Duodenal mucosa (tissue), 2 donors: Measurements from ENCODE around the gene TAX1BP1.

Source experiments
- H3K27ac ChIP-seq: one replicate; pipeline ENCODE4 v1.7.0; 2013; ENCODE audit warnings: low read depth, low read length
- H3K27me3 ChIP-seq, 2 donors: one replicate each; pipeline ENCODE4 v1.7.0; 2013; ENCODE audit warnings: low read length in 2 of 2, control low read depth in 1 of 2; ENCODE audit not compliant: insufficient read depth in 2 of 2, control insufficient read depth in 1 of 2
- H3K36me3 ChIP-seq, 2 donors: one replicate each; pipeline ENCODE4 v1.7.0; 2013; ENCODE audit warnings: low read length in 2 of 2, control low read depth in 1 of 2; ENCODE audit not compliant: insufficient read depth in 2 of 2, control insufficient read depth in 1 of 2
- H3K4me1 ChIP-seq, 2 donors: one replicate each; pipeline ENCODE4 v1.7.0; 2013; ENCODE audit warnings: low read length in 2 of 2, control low read depth in 1 of 2; ENCODE audit not compliant: insufficient read depth in 2 of 2, control insufficient read depth in 1 of 2
- H3K4me3 ChIP-seq, 2 donors: one replicate each; pipeline ENCODE4 v1.7.0; 2013; ENCODE audit warnings: low read length in 2 of 2, low read depth in 1 of 2
- H3K9ac ChIP-seq, 2 donors: one replicate each; pipeline ENCODE4 v1.7.0; 2013; ENCODE audit warnings: low read length in 2 of 2, low read depth in 1 of 2
- H3K9me3 ChIP-seq, 2 donors: one replicate each; pipeline ENCODE4 v1.7.0; 2013; ENCODE audit warnings: low read length in 2 of 2, control low read depth in 1 of 2; ENCODE audit not compliant: control insufficient read depth in 1 of 2

TAX1BP1 gene

GRCh38 chr7:27708485-27708884 is 31.5 kb upstream of the TAX1BP1 start:
- H3K9me3 ChIP-seq, result no peaks in the 10 kb centered on the region
- no peaks in the 10 kb centered on the region for H3K27me3 ChIP-seq
- no peak overlapping the region for H3K9ac ChIP-seq
- no peak overlapping the region for H3K4me3 ChIP-seq
- H3K36me3 ChIP-seq, result no peaks in the 10 kb centered on the region
- no peak overlapping the region for H3K27ac ChIP-seq
- no peaks in the 10 kb centered on the region for H3K4me1 ChIP-seq

- peaks cover 6 to 7% of the 10 kb centered on the region in 2 donors for H3K4me1 ChIP-seq
- no peak overlapping the region for H3K27ac ChIP-seq
- H3K36me3 ChIP-seq, result no peaks in the 10 kb centered on the region
- H3K9me3 ChIP-seq, result no peaks in the 10 kb centered on the region
- no peaks in the 10 kb centered on the region for H3K27me3 ChIP-seq
- no peak overlapping the region for H3K9ac ChIP-seq
- H3K4me3 ChIP-seq, result no peak overlapping the region
Observed at GRCh38 chr7:27709137-27710075, 30.6 kb upstream of the TAX1BP1 start.

DNA sequence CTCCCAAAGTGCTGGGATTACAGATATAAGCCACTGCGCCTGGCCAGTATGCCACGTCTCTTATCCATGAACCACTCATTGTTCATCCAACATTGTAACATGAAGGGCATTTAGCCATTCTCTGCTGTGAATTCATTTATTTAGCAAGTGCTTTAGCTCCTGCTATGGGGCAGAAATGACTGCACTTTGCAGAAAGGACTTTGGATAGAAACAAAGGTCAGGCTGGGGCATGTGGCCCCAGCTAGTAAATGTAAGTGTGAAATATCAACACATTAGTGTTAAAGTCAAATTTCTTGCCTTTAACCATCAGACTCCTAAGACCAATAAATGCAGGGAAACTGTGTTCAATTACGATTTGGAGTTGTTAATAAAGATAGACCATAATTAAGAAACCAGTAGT is 27.7 kb upstream of the TAX1BP1 start:
- H3K27ac ChIP-seq, result no peak overlapping the region

DNA sequence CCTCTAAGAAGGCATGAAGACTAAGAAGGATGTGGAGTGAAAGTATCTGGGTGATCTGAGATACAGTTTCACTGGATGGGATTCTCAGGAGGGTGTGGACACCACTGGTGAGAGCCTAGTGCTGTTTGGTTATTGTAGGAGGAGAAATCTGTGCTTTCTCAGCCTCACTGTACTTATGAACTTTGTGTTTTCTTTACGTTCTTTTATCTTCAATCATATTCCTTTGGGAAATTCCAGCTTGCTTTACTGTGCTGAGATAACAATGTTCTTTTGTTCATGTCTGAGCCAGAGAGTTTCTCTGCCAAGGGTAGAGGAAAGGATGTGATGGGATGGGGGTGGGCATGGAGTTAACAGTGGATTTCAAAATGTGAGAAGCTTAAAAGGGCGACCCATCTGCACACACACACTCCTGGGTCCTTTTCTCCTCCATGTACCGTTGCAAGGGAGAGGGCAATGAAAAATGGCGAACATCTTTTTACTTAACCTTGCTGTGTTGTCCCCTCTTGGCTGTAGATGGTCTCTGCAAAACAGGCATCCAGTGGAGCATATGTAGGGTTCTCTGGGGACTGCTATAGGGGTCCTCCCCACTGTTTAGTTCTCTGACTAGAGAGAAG is 25.0 kb upstream of the TAX1BP1 start:
- H3K4me1 ChIP-seq, result peaks cover 18 to 34% of the 10 kb centered on the region in 2 donors
- no peaks in the 10 kb centered on the region for H3K9me3 ChIP-seq
- H3K27ac ChIP-seq, result no peak overlapping the region

More for the DNA sequence above, 27.7 kb upstream of the TAX1BP1 start:
- no peaks in the 10 kb centered on the region for H3K9me3 ChIP-seq
- H3K9ac ChIP-seq, result no peak overlapping the region
- H3K4me3 ChIP-seq, result no peak overlapping the region
- no peaks in the 10 kb centered on the region for H3K27me3 ChIP-seq
- H3K36me3 ChIP-seq, result no peaks in the 10 kb centered on the region
- H3K4me1 ChIP-seq, result peaks cover 18 to 30% of the 10 kb centered on the region in 2 donors

GRCh38 chr7:27723085-27723484 is 16.9 kb upstream of the TAX1BP1 start:
- Histone ChIP-seq H3K36me3 (no peaks in the 10 kb centered on the region), H3K4me3 (no peak overlapping the region), H3K27me3 (no peaks in the 10 kb centered on the region), H3K9ac (no peak overlapping the region), H3K4me1 (peaks cover 0 to 4% of the 10 kb centered on the region in 2 donors), H3K9me3 (no peaks in the 10 kb centered on the region), H3K27ac (no peak overlapping the region)

More for the DNA sequence above, 25.0 kb upstream of the TAX1BP1 start:
- Histone ChIP-seq H3K27me3 (no peaks in the 10 kb centered on the region), H3K36me3 (no peaks in the 10 kb centered on the region), H3K4me3 (no peak overlapping the region), H3K9ac (no peak overlapping the region)

GRCh38 chr7:27727058-27727457 is 12.9 kb upstream of the TAX1BP1 start:
- no peak overlapping the region for H3K4me3 ChIP-seq
- no peak overlapping the region for H3K27ac ChIP-seq
- no peaks in the 10 kb centered on the region for H3K9me3 ChIP-seq
- H3K4me1 ChIP-seq, result no peaks in the 10 kb centered on the region
- H3K9ac ChIP-seq, result no peak overlapping the region
- H3K27me3 ChIP-seq, result no peaks in the 10 kb centered on the region
- no peaks in the 10 kb centered on the region for H3K36me3 ChIP-seq

DNA sequence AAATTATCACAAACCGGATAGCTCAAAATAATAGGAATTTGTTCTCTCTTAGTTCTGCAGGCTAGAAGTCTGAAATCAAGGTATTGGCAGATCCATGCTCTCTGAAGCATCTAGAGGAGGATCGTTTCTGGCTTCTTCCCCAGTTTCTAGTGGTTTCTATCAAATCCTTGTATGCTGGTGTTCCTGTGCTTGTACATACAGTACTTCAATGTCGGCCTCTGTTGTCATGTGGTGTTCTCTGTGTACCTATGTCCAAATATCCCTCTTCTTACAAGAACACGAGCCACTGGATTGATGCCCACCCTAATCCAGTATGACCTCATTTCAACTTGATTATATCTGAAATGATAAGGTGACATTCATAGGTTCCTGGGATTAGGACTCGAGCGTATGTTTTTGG is 9.8 kb upstream of the TAX1BP1 start:
- no peaks in the 10 kb centered on the region for H3K36me3 ChIP-seq
- H3K9ac ChIP-seq, result no peak overlapping the region
- H3K9me3 ChIP-seq, result no peaks in the 10 kb centered on the region
- H3K27ac ChIP-seq, result no peak overlapping the region
- no peak overlapping the region for H3K4me3 ChIP-seq
- no peaks in the 10 kb centered on the region for H3K27me3 ChIP-seq
- H3K4me1 ChIP-seq, result peaks cover 0 to 8% of the 10 kb centered on the region in 2 donors

- Histone ChIP-seq H3K9me3 (no peaks in the 10 kb centered on the region), H3K4me3 (no peak overlapping the region), H3K4me1 (peaks cover 15 to 40% of the 10 kb centered on the region in 2 donors), H3K36me3 (no peaks in the 10 kb centered on the region), H3K9ac (no peak overlapping the region), H3K27me3 (no peaks in the 10 kb centered on the region), H3K27ac (no peak overlapping the region)
Observed at GRCh38 chr7:27734583-27734982, 5.4 kb upstream of the TAX1BP1 start.

DNA sequence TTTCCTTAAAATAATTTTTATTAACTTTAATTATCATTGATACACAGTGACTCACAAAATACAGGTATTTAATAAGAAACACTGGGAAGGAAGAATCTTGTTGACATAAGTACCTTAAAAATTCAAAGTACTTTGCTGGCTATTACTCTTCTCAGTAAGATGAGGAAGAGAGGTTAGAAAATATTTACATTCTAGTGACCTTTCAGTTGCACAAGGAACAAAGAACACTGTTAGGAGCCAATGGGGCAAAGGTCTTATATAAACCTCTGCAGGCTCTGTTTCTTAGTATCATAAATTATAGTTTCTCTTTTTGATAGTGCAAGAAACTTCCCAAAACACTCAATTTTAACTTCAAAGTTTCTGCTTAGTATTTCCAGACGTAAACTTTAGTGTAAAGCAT is 4.8 kb upstream of the TAX1BP1 start:
- Histone ChIP-seq H3K36me3 (no peaks in the 10 kb centered on the region), H3K9me3 (no peaks in the 10 kb centered on the region), H3K27ac (no peak overlapping the region), H3K27me3 (no peaks in the 10 kb centered on the region), H3K9ac (no peak overlapping the region), H3K4me1 (peaks cover 15 to 40% of the 10 kb centered on the region in 2 donors), H3K4me3 (peak overlapping the region in 1 of 2 donors; percentile 45)

DNA sequence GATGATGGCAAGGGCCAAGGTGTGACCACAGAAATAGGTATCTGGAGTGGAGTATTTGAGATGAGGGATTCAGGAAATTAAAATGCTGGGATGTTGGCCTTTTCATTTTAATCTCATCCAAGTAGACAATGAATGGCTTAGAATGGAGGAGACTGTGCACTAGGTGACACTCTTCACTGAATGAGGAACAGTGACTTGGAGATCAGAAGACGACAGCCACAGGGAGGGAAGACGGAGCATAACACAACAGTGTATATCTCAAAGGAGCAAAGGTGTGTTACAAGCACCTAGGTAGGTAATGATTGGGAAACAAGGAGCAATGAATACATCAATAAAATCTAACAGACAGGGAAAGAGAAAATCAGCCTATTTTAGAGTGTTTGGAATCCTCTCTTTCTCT is 4.1 kb upstream of the TAX1BP1 start:
- Histone ChIP-seq H3K36me3 (no peaks in the 10 kb centered on the region), H3K9ac (no peak overlapping the region), H3K27ac (no peak overlapping the region), H3K9me3 (no peaks in the 10 kb centered on the region), H3K4me3 (peak overlapping the region in 1 of 2 donors; percentile 45), H3K27me3 (no peaks in the 10 kb centered on the region), H3K4me1 (peaks cover 15 to 40% of the 10 kb centered on the region in 2 donors)
